WTC11 (cell line): Measurements from ENCODE around the gene PTX4. TPM values are rescaled to one million over a fixed set of nuclear protein-coding genes. Genes with fewer than 3 reads are reported as not detected.
A peak's percentile ranks its signal among the peaks of the same experiment; 100 is the strongest.

Source experiments
- ATAC-seq: fragments of 200-7000 bp; cut with Tn5 transposase; 2 replicates; pipeline ENCODE4 v1.10.0; 2021; ENCODE audit warnings: mild to moderate bottlenecking, moderate library complexity
- CTCF ChIA-PET: fragments of 300-600 bp; sonication (Branson Sonifier 250); formaldehyde crosslinking; loops from one replicate; lab custom pipeline; 2021; ENCODE audit warnings: antibody characterized with exemption; lab: Charles Lee
- POLR2A ChIA-PET: fragments of 350-600 bp; sonication (Branson Sonifier 250); formaldehyde crosslinking; loops from one replicate; lab custom pipeline; 2021; ENCODE audit warnings: antibody characterized with exemption; lab: Charles Lee
- DNase-seq: peaks from one replicate; pipeline ENCODE4 v3.0.0; 2021; ENCODE audit warnings: low spot score
- H3K27ac Mint-ChIP-seq: 2 replicates; pipeline ENCODE4 v1.8.0; 2021; ENCODE audit warnings: mixed read lengths
- H3K27me3 Mint-ChIP-seq: 2 replicates; pipeline ENCODE4 v1.8.0; 2021; ENCODE audit warnings: low read depth, mild to moderate bottlenecking, moderate library complexity, mixed read lengths
- H3K36me3 Mint-ChIP-seq: 2 replicates; pipeline ENCODE4 v1.8.0; 2021; ENCODE audit warnings: mixed read lengths
- H3K4me1 Mint-ChIP-seq: 2 replicates; pipeline ENCODE4 v1.8.0; 2022; ENCODE audit warnings: mixed read lengths
- H3K4me3 Mint-ChIP-seq: 2 replicates; pipeline ENCODE4 v1.8.0; 2021; ENCODE audit warnings: mild to moderate bottlenecking, moderate library complexity, mixed read lengths
- H3K9me3 Mint-ChIP-seq: 2 replicates; pipeline ENCODE4 v1.8.0; 2021; ENCODE audit warnings: mixed read lengths
- ATF1 ChIP-seq: sonication (generic); formaldehyde crosslinking; IDR thresholded peaks from 2 replicates; pipeline ENCODE4 v1.8.1; 2023; ENCODE audit warnings: mild to moderate bottlenecking, moderate library complexity, missing genetic modification reagents
- CREB1 ChIP-seq: sonication (generic); formaldehyde crosslinking; IDR thresholded peaks from 2 replicates; pipeline ENCODE4 v1.8.0; 2023; ENCODE audit warnings: mild to moderate bottlenecking, missing genetic modification reagents
- CREM ChIP-seq: sonication (generic); formaldehyde crosslinking; IDR thresholded peaks from 2 replicates; pipeline ENCODE4 v1.8.1; 2022; ENCODE audit warnings: mild to moderate bottlenecking, missing genetic modification reagents, moderate library complexity
- ETV6 ChIP-seq: sonication (generic); formaldehyde crosslinking; IDR thresholded peaks from 2 replicates; pipeline ENCODE4 v1.8.1; 2022; ENCODE audit warnings: mild to moderate bottlenecking, missing genetic modification reagents
- GABPB1 ChIP-seq: sonication (generic); formaldehyde crosslinking; IDR thresholded peaks from 2 replicates; pipeline ENCODE4 v1.8.1; 2023; ENCODE audit warnings: mild to moderate bottlenecking, missing genetic modification reagents
- GRHL2 ChIP-seq: fragments of 250-450 bp; sonication (Bioruptor Pico); IDR thresholded peaks from 2 replicates; pipeline ENCODE4 v1.8.0; 2022; ENCODE audit warnings: mild to moderate bottlenecking, moderate library complexity; ENCODE audit not compliant: insufficient replicate concordance, severe bottlenecking
- HMGA2 ChIP-seq: fragments of 250-450 bp; sonication (Bioruptor Pico); IDR thresholded peaks from 2 replicates; pipeline ENCODE4 v1.4.0; 2021; ENCODE audit warnings: mild to moderate bottlenecking, moderate library complexity
- NFE2L1 ChIP-seq: sonication (generic); formaldehyde crosslinking; IDR thresholded peaks from 2 replicates; pipeline ENCODE4 v1.8.1; 2023; ENCODE audit warnings: missing genetic modification reagents
- NR3C1 ChIP-seq: sonication (generic); formaldehyde crosslinking; conservative IDR thresholded peaks from 2 replicates; pipeline ENCODE4 v1.8.1; 2023; ENCODE audit warnings: low read depth, mild to moderate bottlenecking, missing genetic modification reagents
- TEAD1 ChIP-seq: sonication (generic); formaldehyde crosslinking; IDR thresholded peaks from 2 replicates; pipeline ENCODE4 v1.8.0; 2022; ENCODE audit warnings: mild to moderate bottlenecking, missing genetic modification reagents
- ZNF396 ChIP-seq: fragments of 250-450 bp; sonication (Bioruptor Pico); IDR thresholded peaks from 2 replicates; pipeline ENCODE4 v1.8.0; 2021; ENCODE audit warnings: mild to moderate bottlenecking, moderate library complexity, borderline replicate concordance
- total RNA-seq: library from RNA; stranded (reverse); gene quantifications from 3 replicates; pipeline ENCODE4 v1.2.3, GENCODE V29; 2021
- TF ChIP-seq, protein P1 (sequence below): fragments of 250-450 bp; sonication (Bioruptor Pico); conservative IDR thresholded peaks from 2 replicates; pipeline ENCODE4 v1.9.0; 2021; ENCODE audit warnings: mild to moderate bottlenecking
- TF ChIP-seq, protein P2 (sequence below): sonication (generic); formaldehyde crosslinking; IDR thresholded peaks from 2 replicates; pipeline ENCODE4 v1.8.0; 2022; ENCODE audit warnings: mild to moderate bottlenecking, missing genetic modification reagents
- TF ChIP-seq, protein P3 (sequence below): sonication (generic); formaldehyde crosslinking; IDR thresholded peaks from 2 replicates; pipeline ENCODE4 v1.8.1; 2022; ENCODE audit warnings: mild to moderate bottlenecking, moderate library complexity, missing genetic modification reagents
- TF ChIP-seq, protein P4 (sequence below): sonication (generic); formaldehyde crosslinking; conservative IDR thresholded peaks from 2 replicates; pipeline ENCODE4 v1.8.1; 2023; ENCODE audit warnings: mild to moderate bottlenecking, low read depth, missing genetic modification reagents, moderate library complexity
- TF ChIP-seq, protein P5 (sequence below): sonication (generic); formaldehyde crosslinking; IDR thresholded peaks from 2 replicates; pipeline ENCODE4 v1.8.1; 2022; ENCODE audit warnings: low read depth, missing genetic modification reagents, borderline replicate concordance
- TF ChIP-seq, protein P6 (sequence below): fragments of 250-450 bp; sonication (Bioruptor Pico); IDR thresholded peaks from 2 replicates; pipeline ENCODE4 v1.9.0; 2021; ENCODE audit warnings: moderate library complexity, mild to moderate bottlenecking, inconsistent platforms, borderline replicate concordance
- TF ChIP-seq, protein P7 (sequence below): sonication (generic); formaldehyde crosslinking; IDR thresholded peaks from 2 replicates; pipeline ENCODE4 v1.8.1; 2023; ENCODE audit warnings: mild to moderate bottlenecking, missing genetic modification reagents

Gene PTX4
- total RNA-seq, 1 experiment from 2014 or later = 0.26 TPM

DNA sequence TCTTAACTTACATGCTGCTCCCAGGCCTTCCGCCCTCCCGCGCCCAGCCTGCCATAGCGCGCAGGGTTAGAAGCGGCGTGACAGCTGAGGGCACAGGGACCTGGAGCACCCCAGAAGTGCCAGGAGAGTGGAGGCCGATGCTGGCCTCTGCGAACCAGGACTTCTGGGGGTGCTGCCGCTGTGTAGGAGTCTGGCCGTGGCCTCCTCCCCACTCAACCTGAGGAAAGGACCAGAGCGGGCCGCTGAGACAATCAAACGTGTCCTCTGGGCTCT is 42.8 kb upstream of the PTX4 start (continued):
- TF ChIP-seq, protein P1, sequence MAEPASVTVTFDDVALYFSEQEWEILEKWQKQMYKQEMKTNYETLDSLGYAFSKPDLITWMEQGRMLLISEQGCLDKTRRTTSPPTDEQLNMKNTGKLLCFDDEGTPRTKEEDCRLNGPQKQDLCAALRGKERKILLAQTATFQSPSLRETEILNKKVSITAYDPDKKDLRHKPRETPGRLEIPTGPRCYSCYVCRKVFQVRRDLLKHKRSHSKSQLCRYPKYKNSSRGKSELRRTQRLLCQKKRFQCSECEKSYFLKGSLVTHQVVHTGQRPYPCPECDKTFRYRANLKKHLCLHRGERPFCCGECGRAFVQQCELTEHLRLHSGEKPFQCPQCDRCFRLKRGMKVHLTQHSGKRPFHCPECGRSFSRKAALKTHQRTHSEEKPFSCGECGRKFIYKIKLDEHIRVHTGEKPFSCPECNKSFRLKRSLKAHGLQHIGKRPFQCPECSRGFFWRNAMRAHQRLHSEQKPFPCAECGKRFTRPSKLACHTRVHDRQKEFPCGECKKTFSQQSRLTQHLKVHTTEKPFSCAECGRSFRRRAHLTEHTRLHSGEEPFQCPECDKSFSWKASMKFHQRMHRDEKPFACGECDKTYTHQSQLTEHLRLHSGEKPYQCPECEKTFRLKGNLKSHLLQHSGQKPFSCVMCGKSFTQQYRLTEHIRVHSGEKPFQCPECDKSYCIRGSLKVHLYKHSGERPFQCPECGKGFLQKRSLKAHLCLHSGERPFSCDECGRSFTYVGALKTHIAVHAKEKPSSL (CRISPR knock-in tag) = no peak
- TF ChIP-seq ETV6 (CRISPR knock-in tag) (no peak), CREM (CRISPR knock-in tag) (no peak), NR3C1 (CRISPR knock-in tag) (no peak)
- TF ChIP-seq, protein P2, sequence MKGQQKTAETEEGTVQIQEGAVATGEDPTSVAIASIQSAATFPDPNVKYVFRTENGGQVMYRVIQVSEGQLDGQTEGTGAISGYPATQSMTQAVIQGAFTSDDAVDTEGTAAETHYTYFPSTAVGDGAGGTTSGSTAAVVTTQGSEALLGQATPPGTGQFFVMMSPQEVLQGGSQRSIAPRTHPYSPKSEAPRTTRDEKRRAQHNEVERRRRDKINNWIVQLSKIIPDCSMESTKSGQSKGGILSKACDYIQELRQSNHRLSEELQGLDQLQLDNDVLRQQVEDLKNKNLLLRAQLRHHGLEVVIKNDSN (CRISPR knock-in tag) = no peak

DNA sequence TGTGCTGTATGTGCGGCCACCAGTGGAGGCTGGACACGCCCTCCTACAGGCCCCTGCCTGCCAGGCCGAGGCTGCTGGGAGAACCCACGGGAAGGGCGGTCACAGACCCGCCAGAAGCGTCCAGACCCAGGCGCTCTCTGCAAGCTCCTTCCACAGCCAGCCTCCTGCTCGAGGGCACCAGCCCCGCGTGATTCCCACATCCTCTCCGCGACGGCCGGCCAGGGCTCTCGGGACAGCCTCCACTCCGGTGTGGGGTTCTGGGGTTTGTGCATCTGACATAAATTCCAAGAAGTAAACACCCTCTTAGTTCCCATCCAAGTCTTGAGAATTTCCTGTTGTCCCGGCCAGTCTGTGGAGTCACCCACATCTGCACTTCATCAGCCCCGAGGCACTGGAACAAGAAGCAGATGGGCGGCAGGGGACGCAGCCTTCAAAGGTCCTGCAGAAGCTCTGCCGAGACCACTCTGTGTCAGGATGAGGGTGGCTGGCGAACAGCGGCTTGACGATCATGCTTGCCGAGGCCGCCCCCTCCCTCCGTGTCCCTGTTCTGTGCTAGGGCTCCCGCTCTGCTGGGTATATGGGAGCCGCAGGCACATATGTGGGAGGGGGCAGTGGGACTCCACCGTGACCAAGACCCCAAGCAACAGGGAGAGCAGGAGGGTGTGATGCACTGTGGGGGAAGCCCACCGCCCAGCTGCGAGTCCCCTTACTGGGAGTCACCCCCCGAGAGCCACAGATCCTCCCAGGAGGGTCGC is 42.3 kb upstream of the PTX4 start:
- no peaks in the 10 kb centered on the region for H3K9me3 Mint-ChIP-seq
- no peaks in the 10 kb centered on the region for H3K36me3 Mint-ChIP-seq
- no peaks in the 10 kb centered on the region for H3K27me3 Mint-ChIP-seq
- no peak overlapping the region for H3K4me3 Mint-ChIP-seq
- ChIA-PET CTCF (no interaction called here), POLR2A (no interaction called here)
- ATAC-seq (no peak), DNase-seq (no peak)
- H3K4me1 Mint-ChIP-seq = no peaks in the 10 kb centered on the region
- H3K27ac Mint-ChIP-seq = no peak overlapping the region
- TF ChIP-seq, protein P3, sequence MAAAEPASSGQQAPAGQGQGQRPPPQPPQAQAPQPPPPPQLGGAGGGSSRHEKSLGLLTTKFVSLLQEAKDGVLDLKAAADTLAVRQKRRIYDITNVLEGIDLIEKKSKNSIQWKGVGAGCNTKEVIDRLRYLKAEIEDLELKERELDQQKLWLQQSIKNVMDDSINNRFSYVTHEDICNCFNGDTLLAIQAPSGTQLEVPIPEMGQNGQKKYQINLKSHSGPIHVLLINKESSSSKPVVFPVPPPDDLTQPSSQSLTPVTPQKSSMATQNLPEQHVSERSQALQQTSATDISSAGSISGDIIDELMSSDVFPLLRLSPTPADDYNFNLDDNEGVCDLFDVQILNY (CRISPR knock-in tag) = no peak
- TF ChIP-seq, protein P4, sequence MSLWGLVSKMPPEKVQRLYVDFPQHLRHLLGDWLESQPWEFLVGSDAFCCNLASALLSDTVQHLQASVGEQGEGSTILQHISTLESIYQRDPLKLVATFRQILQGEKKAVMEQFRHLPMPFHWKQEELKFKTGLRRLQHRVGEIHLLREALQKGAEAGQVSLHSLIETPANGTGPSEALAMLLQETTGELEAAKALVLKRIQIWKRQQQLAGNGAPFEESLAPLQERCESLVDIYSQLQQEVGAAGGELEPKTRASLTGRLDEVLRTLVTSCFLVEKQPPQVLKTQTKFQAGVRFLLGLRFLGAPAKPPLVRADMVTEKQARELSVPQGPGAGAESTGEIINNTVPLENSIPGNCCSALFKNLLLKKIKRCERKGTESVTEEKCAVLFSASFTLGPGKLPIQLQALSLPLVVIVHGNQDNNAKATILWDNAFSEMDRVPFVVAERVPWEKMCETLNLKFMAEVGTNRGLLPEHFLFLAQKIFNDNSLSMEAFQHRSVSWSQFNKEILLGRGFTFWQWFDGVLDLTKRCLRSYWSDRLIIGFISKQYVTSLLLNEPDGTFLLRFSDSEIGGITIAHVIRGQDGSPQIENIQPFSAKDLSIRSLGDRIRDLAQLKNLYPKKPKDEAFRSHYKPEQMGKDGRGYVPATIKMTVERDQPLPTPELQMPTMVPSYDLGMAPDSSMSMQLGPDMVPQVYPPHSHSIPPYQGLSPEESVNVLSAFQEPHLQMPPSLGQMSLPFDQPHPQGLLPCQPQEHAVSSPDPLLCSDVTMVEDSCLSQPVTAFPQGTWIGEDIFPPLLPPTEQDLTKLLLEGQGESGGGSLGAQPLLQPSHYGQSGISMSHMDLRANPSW (CRISPR knock-in tag) = no peak
- TF ChIP-seq, protein P5, sequence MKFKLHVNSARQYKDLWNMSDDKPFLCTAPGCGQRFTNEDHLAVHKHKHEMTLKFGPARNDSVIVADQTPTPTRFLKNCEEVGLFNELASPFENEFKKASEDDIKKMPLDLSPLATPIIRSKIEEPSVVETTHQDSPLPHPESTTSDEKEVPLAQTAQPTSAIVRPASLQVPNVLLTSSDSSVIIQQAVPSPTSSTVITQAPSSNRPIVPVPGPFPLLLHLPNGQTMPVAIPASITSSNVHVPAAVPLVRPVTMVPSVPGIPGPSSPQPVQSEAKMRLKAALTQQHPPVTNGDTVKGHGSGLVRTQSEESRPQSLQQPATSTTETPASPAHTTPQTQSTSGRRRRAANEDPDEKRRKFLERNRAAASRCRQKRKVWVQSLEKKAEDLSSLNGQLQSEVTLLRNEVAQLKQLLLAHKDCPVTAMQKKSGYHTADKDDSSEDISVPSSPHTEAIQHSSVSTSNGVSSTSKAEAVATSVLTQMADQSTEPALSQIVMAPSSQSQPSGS (CRISPR knock-in tag) = no peak
- TF ChIP-seq, protein P6, sequence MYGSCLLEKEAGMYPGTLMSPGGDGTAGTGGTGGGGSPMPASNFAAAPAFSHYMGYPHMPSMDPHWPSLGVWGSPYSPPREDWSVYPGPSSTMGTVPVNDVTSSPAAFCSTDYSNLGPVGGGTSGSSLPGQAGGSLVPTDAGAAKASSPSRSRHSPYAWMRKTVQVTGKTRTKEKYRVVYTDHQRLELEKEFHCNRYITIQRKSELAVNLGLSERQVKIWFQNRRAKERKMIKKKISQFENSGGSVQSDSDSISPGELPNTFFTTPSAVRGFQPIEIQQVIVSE (CRISPR knock-in tag) = no peak
- TF ChIP-seq HMGA2 = no peak
- no peak for TF ChIP-seq ZNF396
- TF ChIP-seq GABPB1 = no peak

DNA sequence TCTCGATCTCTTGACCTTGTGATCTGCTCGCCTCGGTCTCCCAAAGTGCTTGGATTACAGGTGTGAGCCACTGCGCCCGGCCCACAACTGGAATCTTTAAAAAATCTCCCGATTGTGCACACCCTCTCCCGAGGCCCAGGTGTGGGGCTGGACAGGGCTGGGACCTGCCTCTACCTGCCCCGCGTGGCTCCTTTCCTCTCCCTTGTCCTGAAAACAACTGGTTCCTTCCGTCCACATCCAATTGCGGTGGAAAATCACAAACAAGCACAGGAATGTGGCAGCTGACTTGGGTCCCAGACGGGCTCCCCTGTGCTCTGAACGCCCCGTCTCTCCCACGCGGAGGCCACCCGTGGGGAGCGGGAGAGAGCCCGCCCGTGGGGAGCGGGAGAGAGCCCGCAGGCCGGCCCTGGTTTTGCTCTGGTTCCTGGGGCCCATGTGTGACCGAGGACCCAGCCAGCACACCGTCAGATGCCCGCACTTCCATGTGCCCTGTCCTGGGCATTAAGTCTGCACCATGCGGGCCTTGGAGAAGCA is 41.7 kb upstream of the PTX4 start:
- H3K27me3 Mint-ChIP-seq = no peaks in the 10 kb centered on the region
- CTCF ChIA-PET = no interaction called here
- H3K4me3 Mint-ChIP-seq = no peak overlapping the region
- H3K36me3 Mint-ChIP-seq = no peaks in the 10 kb centered on the region
- H3K9me3 Mint-ChIP-seq = no peaks in the 10 kb centered on the region
- DNase-seq (no peak), ATAC-seq (no peak)
- POLR2A ChIA-PET = no interaction called here
- no peaks in the 10 kb centered on the region for H3K4me1 Mint-ChIP-seq
- H3K27ac Mint-ChIP-seq = peak overlapping the region; percentile 60; the same call in 1 of the 2 replicates
- no peak for TF ChIP-seq NFE2L1
- no peak for TF ChIP-seq ATF1
- no peak for TF ChIP-seq CREB1
- no peak for TF ChIP-seq GRHL2
- TF ChIP-seq, protein P7, sequence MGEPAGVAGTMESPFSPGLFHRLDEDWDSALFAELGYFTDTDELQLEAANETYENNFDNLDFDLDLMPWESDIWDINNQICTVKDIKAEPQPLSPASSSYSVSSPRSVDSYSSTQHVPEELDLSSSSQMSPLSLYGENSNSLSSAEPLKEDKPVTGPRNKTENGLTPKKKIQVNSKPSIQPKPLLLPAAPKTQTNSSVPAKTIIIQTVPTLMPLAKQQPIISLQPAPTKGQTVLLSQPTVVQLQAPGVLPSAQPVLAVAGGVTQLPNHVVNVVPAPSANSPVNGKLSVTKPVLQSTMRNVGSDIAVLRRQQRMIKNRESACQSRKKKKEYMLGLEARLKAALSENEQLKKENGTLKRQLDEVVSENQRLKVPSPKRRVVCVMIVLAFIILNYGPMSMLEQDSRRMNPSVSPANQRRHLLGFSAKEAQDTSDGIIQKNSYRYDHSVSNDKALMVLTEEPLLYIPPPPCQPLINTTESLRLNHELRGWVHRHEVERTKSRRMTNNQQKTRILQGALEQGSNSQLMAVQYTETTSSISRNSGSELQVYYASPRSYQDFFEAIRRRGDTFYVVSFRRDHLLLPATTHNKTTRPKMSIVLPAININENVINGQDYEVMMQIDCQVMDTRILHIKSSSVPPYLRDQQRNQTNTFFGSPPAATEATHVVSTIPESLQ (CRISPR knock-in tag) = no peak
- TF ChIP-seq, protein P5 (CRISPR knock-in tag) = no peak
- no peak for TF ChIP-seq TEAD1 (CRISPR knock-in tag)
- TF ChIP-seq, all 79 proteins: peak for 0
